K562 (cell line): ENCODE results near the gene GSK3B. TPM values are rescaled to one million over a fixed set of nuclear protein-coding genes. Genes with fewer than 3 reads are reported as not detected.
A peak's percentile ranks its signal among the peaks of the same experiment; 100 is the strongest.

Experiments
- ATAC-seq: fragments of 200-7000 bp; cut with Tn5 transposase; 3 replicates; pipeline ENCODE4 v1.9.1; 2020; ENCODE audit warnings: moderate library complexity
- BruUV-seq: library from RNA; stranded (reverse); fragments of 400-500 nt; replicated peaks from 2 replicates; lab custom pipeline; 2021; lab: Mats Ljungman, UMichigan
- CTCF ChIA-PET: fragments of 300-600 bp; formaldehyde crosslinking; extraction: SDS; loops from one replicate; lab custom pipeline; 2021; ENCODE audit warnings: low intra/inter-chr PET ratio; lab: Yijun Ruan, JAX
- POLR2A ChIA-PET: fragments of 300-600, 350-650 bp; sonication (Branson Sonifier 250); formaldehyde crosslinking; extraction: SDS; loops from one replicate; lab custom pipeline; 2021; ENCODE audit warnings: antibody characterized with exemption, inconsistent platforms; lab: Yijun Ruan, JAX
- DNase-seq, 4 experiments: peaks; one replicate each; pipeline versions ENCODE4 v3.0.0 to v3.0.0-alpha.2; 2011 to 2018; ENCODE audit warnings: low spot score in 3 of 4, mixed read lengths in 3 of 4; ENCODE audit errors: extremely low read depth in 1 of 4
- FAIRE-seq: peaks from 2 replicates; lab custom pipeline; 2011; peaks lifted over from hg19 to GRCh38; lab: Jason Lieb, UNC
- H2AFZ ChIP-seq: 2 replicates; pipeline ENCODE4 v1.6.0; 2011; ENCODE audit warnings: low read depth, low read length, control low read depth, inconsistent platforms
- H3K27ac ChIP-seq: fragments of 200-600 bp; 3 replicates; pipeline ENCODE4 v1.8.0; 2011; ENCODE audit warnings: low read depth, mild to moderate bottlenecking, control low read depth, inconsistent platforms, low read length, moderate library complexity, mixed read lengths; ENCODE audit errors: extremely low read depth
- H3K27me3 ChIP-seq, 2 experiments: fragments of 300-600 bp in 1 of 2; 2 replicates in 1 of 2; 3 replicates in 1 of 2; pipeline versions ENCODE4 v1.6.0 to v1.8.0; 2011; ENCODE audit warnings: inconsistent platforms in 2 of 2, low read length in 2 of 2, mild to moderate bottlenecking in 1 of 2, mixed read lengths in 1 of 2, moderate library complexity in 1 of 2; ENCODE audit not compliant: control insufficient read depth in 2 of 2, insufficient read depth in 2 of 2
- H3K36me3 ChIP-seq: fragments of 300-600 bp; 3 replicates; pipeline ENCODE4 v1.8.0; 2011; ENCODE audit warnings: mild to moderate bottlenecking, low read length, inconsistent platforms; ENCODE audit not compliant: control insufficient read depth, insufficient read depth
- H3K4me1 ChIP-seq, 2 experiments: fragments of 200-600 bp in 1 of 2; replicated peaks in 1 of 2; 2 replicates in 1 of 2; 3 replicates in 1 of 2; pipeline versions ENCODE4 v1.5.1 to v1.8.0; 2011; ENCODE audit warnings: inconsistent platforms in 2 of 2, low read length in 2 of 2, mild to moderate bottlenecking in 1 of 2, mixed read lengths in 1 of 2, moderate library complexity in 1 of 2; ENCODE audit not compliant: control insufficient read depth in 2 of 2, insufficient read depth in 2 of 2
- H3K4me2 ChIP-seq: 2 replicates; pipeline ENCODE4 v1.6.1; 2011; ENCODE audit warnings: low read length, control low read depth, inconsistent platforms, mixed read lengths; ENCODE audit not compliant: insufficient read depth
- H3K4me3 ChIP-seq: fragments of 200-600 bp; sonication (generic), shearing (Covaris generic); 2 replicates; pipeline ENCODE4 v1.5.1; 2016; ENCODE audit warnings: control low read depth, inconsistent platforms
- H3K79me2 ChIP-seq: fragments of 200-600 bp; 3 replicates; pipeline ENCODE4 v1.8.0; 2011; ENCODE audit warnings: low read length, inconsistent platforms; ENCODE audit not compliant: control insufficient read depth, insufficient read depth
- H3K9ac ChIP-seq, 2 experiments: 2 replicates each; pipeline versions ENCODE4 v1.6.0 to v1.6.1; 2011; ENCODE audit warnings: low read depth in 2 of 2, low read length in 2 of 2, control low read depth in 1 of 2, inconsistent platforms in 1 of 2, mild to moderate bottlenecking in 1 of 2, mixed read lengths in 1 of 2; ENCODE audit not compliant: insufficient read depth in 1 of 2
- H3K9me1 ChIP-seq: one replicate; pipeline ENCODE4 v1.6.0; 2011; ENCODE audit warnings: inconsistent platforms, mild to moderate bottlenecking, low read length, moderate library complexity; ENCODE audit not compliant: control insufficient read depth, insufficient read depth
- H3K9me3 ChIP-seq: replicated peaks from 2 replicates; pipeline ENCODE4 v1.5.1; 2011; ENCODE audit warnings: low read depth, low read length, inconsistent platforms; ENCODE audit not compliant: control insufficient read depth, insufficient read depth
- H4K20me1 ChIP-seq: replicated peaks from 2 replicates; pipeline ENCODE4 v1.6.1; 2011; ENCODE audit warnings: low read length, inconsistent platforms, mixed read lengths; ENCODE audit not compliant: control insufficient read depth, insufficient read depth
- MEIS2 ChIP-seq: fragments of 450-650 bp; IDR thresholded peaks from 2 replicates; pipeline ENCODE4 v1.6.1; 2014; ENCODE audit warnings: mild to moderate bottlenecking; ENCODE audit not compliant: partially characterized antibody
- NR3C1 ChIP-seq: sonication (generic); formaldehyde crosslinking; IDR thresholded peaks from 2 replicates; pipeline ENCODE4 v1.8.1; 2022; ENCODE audit warnings: missing genetic modification reagents
- RAD21 ChIP-seq, 2 experiments: fragments of 250-450 bp in 1 of 2; fragments of 450-650 bp in 1 of 2; sonication (Bioruptor Pico) in 1 of 2; formaldehyde crosslinking in 1 of 2; IDR thresholded peaks in 1 of 2; conservative IDR thresholded peaks in 1 of 2; 2 replicates each; pipeline versions ENCODE4 v1.4.0 to v1.8.0; 2020 to 2022; ENCODE audit warnings: mild to moderate bottlenecking in 2 of 2, moderate library complexity in 1 of 2
- SIN3B ChIP-seq: fragments of 450-650 bp; IDR thresholded peaks from 2 replicates; pipeline ENCODE4 v1.6.1; 2017; ENCODE audit warnings: low read depth, mild to moderate bottlenecking, moderate library complexity
- ZNF57 ChIP-seq: fragments of 450-650 bp; formaldehyde crosslinking; IDR thresholded peaks from 2 replicates; pipeline ENCODE4 v1.4.0; 2020; ENCODE audit warnings: mild to moderate bottlenecking, moderate library complexity
- ZNF695 ChIP-seq: fragments of 450-650 bp; formaldehyde crosslinking; IDR thresholded peaks from 2 replicates; pipeline ENCODE4 v1.4.0; 2020; ENCODE audit warnings: mild to moderate bottlenecking, moderate library complexity
- WGBS: fragments of 100-300 bp; shearing (Covaris generic); methylation state at CpG from one replicate; pipeline ENCODE4 v1.1.6; 2016; ENCODE audit warnings: low coverage, mixed read lengths; ENCODE audit not compliant: insufficient coverage; ENCODE audit errors: missing lambda C conversion rate; 5-methylcytosine and 5-hydroxymethylcytosine counted together
- in situ Hi-C: fragments of 300-500 bp; cut with MboI; formaldehyde crosslinking; loops from 4 replicates; pipeline ENCODE4 v1.15.0; 2018; ENCODE audit warnings: inconsistent platforms, mixed read lengths
- intact Hi-C: fragments of 100-400 bp; cut with micrococcal nuclease; formaldehyde crosslinking; loops from 2 replicates; pipeline ENCODE4 v1.14.2; 2022
- polyA plus RNA-seq, 8 experiments: library from polyadenylated mRNA; depleted of rRNA in 4 of 8; stranded (reverse) in 5 of 8; unstranded in 3 of 8; fragments of >200 nt; fragmentation: Nextera tagmentation in 2 of 8; fragmentation: Illumina TruSeq in 1 of 8; extraction: Ambion mirVana in 2 of 8; extraction: Trizol in 1 of 8; gene quantifications; 2 replicates each; pipeline versions ENCODE4 v1.2.1 to v1.2.3, GENCODE V29; 2011 to 2014; ENCODE audit warnings: inconsistent platforms in 1 of 8, missing spikeins in 1 of 8
- total RNA-seq, 7 experiments: library from RNA; depleted of rRNA in 6 of 7; stranded (reverse); fragments of >200 nt in 6 of 7; fragmentation: Illumina TruSeq in 2 of 7; extraction: Trizol in 2 of 7; gene quantifications; 2 replicates each; pipeline versions ENCODE4 v1.2.1 to v1.2.3, GENCODE V29; 2011 to 2021; ENCODE audit warnings: low replicate concordance in 1 of 7
- TF ChIP-seq, protein P1 (sequence below), 3 experiments: IDR thresholded peaks in 2 of 3; conservative IDR thresholded peaks in 1 of 3; 2 replicates each; pipeline ENCODE4 v1.5.1; 2011 to 2012; ENCODE audit warnings: low read length in 3 of 3, mild to moderate bottlenecking in 3 of 3, control low read depth in 2 of 3, improper control_type of control experiment in 1 of 3, inconsistent platforms in 1 of 3, low read depth in 1 of 3, mixed read lengths in 1 of 3, moderate library complexity in 1 of 3; ENCODE audit not compliant: insufficient read depth in 2 of 3
- TF ChIP-seq, protein P2 (sequence below): fragments of 450-650 bp; IDR thresholded peaks from 2 replicates; pipeline ENCODE4 v1.7.1; 2018; ENCODE audit warnings: mild to moderate bottlenecking, low read depth; ENCODE audit not compliant: partially characterized antibody

The GSK3B gene
- total and polyA plus RNA-seq, 9 of the 15 experiments (the other 6 are each of a cell fraction or from before 2014, with no cell fraction given) = 4.7 to 25.0 (median 18.7) TPM

DNA sequence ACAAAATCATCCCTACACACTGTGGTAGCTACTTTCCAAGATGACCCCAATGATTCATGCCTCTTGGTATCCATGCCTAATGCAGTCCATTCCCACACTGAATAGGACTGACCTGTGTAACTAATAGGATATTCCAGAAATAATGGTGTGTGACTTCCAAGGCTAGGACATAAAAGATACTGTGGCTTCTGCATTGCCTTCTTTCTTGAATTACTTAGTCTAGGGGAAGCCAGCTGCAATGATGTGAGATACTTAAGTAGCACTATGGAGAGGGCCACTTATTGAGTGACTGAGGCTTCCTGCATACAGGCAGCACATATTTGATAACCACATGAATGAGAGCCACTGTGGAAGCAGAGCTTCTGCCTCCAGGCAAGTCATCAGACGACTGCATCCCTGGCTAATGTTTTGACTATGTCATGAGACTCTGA, 262.3 kb downstream of the GSK3B start:
- ATAC-seq (no peak), DNase-seq (no peak), FAIRE-seq (no peak)
- no peaks in the 10 kb centered on the region for H3K9me3 ChIP-seq
- no peak overlapping the region for H3K9ac ChIP-seq
- ChIA-PET POLR2A (interaction anchor here (0.6 to 1.4 kb wide), 2 partner anchors 16 to 508 kb away, joined by 3 read pairs; no protein-coding TSS in a partner anchor), CTCF (no interaction called here)
- H3K4me3 ChIP-seq = no peak overlapping the region
- intact Hi-C loops (no loop called here), in situ Hi-C loops (no loop called here)
- no peaks in the 10 kb centered on the region for H3K36me3 ChIP-seq
- TF ChIP-seq SIN3B (no peak), ZNF57 (CRISPR knock-in tag) (no peak), ZNF695 (CRISPR knock-in tag) (no peak)
- BruUV-seq = no TSS peak
- no peaks in the 10 kb centered on the region for H3K79me2 ChIP-seq
- H3K27me3 ChIP-seq = no peaks in the 10 kb centered on the region
- H4K20me1 ChIP-seq = no peaks in the 10 kb centered on the region
- 31% methylated on average over 1 of the region's 1 CpG for WGBS
- no peak overlapping the region for H3K27ac ChIP-seq
- H2AFZ ChIP-seq = no peak overlapping the region
- no peak overlapping the region for H3K4me2 ChIP-seq
- no peaks in the 10 kb centered on the region for H3K4me1 ChIP-seq
- no peaks in the 10 kb centered on the region for H3K9me1 ChIP-seq

DNA sequence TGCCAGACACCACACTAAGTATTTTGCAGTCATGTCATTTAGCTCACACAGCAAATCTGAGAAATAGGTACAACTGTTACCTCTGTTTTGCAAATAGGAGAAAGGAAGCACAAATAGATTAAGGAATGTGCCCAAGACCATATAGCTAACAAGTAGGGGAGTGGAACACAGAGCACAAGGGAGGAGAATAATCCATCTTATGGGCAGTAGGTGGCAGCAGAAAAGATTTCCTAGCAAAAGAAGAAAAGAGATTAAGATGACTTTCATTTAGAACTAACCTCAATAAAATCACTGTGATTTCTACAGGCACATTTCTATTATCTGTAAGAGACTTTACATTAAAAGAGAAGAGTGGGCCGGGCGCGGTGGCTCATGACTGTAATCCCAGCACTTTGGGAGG, 263.2 kb downstream of the GSK3B start:
- H3K9me1 ChIP-seq = no peaks in the 10 kb centered on the region
- ChIA-PET CTCF (no interaction called here), POLR2A (interaction anchor here (1.4 kb wide), 1 partner anchor 15 kb away, joined by 3 read pairs; no protein-coding TSS in a partner anchor)
- H3K36me3 ChIP-seq = no peaks in the 10 kb centered on the region
- H3K4me1 ChIP-seq = no peaks in the 10 kb centered on the region
- DNase-seq (no peak), ATAC-seq (no peak), FAIRE-seq (no peak)
- no peaks in the 10 kb centered on the region for H3K79me2 ChIP-seq
- H4K20me1 ChIP-seq = no peaks in the 10 kb centered on the region
- in situ Hi-C loops = no loop called here
- H3K4me3 ChIP-seq = no peak overlapping the region
- no peak overlapping the region for H3K27ac ChIP-seq
- intact Hi-C loops = no loop called here
- H2AFZ ChIP-seq = no peak overlapping the region
- H3K4me2 ChIP-seq = no peak overlapping the region
- H3K27me3 ChIP-seq = no peaks in the 10 kb centered on the region
- H3K9ac ChIP-seq = no peak overlapping the region
- 95% methylated on average over 3 of the region's 3 CpGs for WGBS
- no peaks in the 10 kb centered on the region for H3K9me3 ChIP-seq
- no TSS peak for BruUV-seq
- TF ChIP-seq RAD21 (CRISPR knock-in tag; conservative IDR thresholded peaks at IDR 0.05 in 1 of 2, IDR thresholded peaks at IDR 0.05 in 1 of 2) = 0 out of 4 replicates have a peak, but pooled peaks of 1 of the 2 experiments have one; percentile 14
- TF ChIP-seq MEIS2 = no peak
- TF ChIP-seq, protein P1, sequence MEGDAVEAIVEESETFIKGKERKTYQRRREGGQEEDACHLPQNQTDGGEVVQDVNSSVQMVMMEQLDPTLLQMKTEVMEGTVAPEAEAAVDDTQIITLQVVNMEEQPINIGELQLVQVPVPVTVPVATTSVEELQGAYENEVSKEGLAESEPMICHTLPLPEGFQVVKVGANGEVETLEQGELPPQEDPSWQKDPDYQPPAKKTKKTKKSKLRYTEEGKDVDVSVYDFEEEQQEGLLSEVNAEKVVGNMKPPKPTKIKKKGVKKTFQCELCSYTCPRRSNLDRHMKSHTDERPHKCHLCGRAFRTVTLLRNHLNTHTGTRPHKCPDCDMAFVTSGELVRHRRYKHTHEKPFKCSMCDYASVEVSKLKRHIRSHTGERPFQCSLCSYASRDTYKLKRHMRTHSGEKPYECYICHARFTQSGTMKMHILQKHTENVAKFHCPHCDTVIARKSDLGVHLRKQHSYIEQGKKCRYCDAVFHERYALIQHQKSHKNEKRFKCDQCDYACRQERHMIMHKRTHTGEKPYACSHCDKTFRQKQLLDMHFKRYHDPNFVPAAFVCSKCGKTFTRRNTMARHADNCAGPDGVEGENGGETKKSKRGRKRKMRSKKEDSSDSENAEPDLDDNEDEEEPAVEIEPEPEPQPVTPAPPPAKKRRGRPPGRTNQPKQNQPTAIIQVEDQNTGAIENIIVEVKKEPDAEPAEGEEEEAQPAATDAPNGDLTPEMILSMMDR (IDR thresholded peaks at IDR 0.05 in 2 of 3, conservative IDR thresholded peaks at IDR 0.05 in 1 of 3; ENCODE audit: insufficient read depth in 2 of 3, low read depth in 1 of 3, low read length in 3 of 3) = peak in 1 of 3 experiments; percentile 16; a peak in 1 of 6 replicates
- TF ChIP-seq, protein P2, sequence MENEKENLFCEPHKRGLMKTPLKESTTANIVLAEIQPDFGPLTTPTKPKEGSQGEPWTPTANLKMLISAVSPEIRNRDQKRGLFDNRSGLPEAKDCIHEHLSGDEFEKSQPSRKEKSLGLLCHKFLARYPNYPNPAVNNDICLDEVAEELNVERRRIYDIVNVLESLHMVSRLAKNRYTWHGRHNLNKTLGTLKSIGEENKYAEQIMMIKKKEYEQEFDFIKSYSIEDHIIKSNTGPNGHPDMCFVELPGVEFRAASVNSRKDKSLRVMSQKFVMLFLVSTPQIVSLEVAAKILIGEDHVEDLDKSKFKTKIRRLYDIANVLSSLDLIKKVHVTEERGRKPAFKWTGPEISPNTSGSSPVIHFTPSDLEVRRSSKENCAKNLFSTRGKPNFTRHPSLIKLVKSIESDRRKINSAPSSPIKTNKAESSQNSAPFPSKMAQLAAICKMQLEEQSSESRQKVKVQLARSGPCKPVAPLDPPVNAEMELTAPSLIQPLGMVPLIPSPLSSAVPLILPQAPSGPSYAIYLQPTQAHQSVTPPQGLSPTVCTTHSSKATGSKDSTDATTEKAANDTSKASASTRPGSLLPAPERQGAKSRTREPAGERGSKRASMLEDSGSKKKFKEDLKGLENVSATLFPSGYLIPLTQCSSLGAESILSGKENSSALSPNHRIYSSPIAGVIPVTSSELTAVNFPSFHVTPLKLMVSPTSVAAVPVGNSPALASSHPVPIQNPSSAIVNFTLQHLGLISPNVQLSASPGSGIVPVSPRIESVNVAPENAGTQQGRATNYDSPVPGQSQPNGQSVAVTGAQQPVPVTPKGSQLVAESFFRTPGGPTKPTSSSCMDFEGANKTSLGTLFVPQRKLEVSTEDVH = no peak
- TF ChIP-seq NR3C1 = no peak
